ENCODE results near the gene ZNF182.
"Not testable (repeated sequence)": the region's sequence is repeated elsewhere in the genome, so short reads cannot be mapped to it uniquely, and the experiment has no call there.

The ZNF182 gene

DNA sequence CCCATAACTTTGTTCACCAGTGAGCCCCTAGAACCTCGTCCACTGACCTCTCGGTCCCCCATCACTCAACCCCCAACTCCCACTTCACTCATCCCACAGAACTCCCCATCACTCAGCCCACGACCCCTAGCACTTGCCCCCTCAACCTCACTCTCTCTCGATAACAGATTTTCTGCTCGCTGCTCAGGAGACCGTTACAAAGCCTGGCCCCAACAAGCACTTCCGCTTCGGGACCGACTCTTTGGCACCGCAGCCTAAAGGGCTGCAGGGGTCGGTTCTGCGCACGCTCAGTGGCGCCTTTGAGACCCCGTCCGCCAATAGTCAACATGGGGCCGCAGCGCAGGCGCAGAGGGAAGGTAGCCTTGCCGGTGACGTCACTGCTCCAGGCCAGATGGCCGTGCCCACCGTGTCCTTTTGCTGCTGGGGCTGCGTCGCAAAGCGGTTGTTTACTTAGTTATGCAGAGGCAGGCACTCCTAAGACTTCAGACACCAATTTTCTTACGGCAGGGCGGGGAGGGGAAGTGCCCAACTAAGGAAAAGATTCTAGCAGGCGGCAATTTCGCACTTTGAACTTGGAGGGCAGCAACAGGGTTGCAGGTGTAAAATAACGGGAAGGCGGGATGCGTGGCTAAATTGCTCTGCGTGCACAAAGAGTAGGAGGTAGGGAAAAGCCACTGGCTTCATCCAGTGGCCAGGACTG, at the start of gene ZNF182:
Gene ZNF182 (minus strand): TSS at position 232 of the 700 bp plus-strand sequence. CDS start 1,380 bp downstream, outside the sequence.
- peak; percentile 87 to 89 for DNase-seq

DNA sequence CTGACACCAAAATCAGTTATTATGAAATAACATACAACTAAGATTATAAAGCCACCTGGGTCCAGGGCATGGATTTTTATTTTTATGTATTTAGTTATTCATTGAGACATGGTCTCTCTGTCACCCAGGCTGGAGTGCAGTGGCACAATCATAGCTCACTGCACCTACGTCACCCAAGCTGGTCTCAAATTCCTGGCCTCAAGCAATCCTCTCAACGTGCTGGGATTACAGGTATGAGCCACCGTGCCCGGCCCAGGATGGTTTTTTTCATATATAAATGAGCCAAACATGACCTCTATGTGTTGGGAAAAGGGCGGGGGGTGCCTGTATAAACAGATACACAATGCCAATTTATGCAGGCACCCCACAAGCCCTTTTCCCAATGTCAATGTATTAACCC, 43.1 kb upstream of the ZNF182 start:
- DNase-seq = no peak

DNA sequence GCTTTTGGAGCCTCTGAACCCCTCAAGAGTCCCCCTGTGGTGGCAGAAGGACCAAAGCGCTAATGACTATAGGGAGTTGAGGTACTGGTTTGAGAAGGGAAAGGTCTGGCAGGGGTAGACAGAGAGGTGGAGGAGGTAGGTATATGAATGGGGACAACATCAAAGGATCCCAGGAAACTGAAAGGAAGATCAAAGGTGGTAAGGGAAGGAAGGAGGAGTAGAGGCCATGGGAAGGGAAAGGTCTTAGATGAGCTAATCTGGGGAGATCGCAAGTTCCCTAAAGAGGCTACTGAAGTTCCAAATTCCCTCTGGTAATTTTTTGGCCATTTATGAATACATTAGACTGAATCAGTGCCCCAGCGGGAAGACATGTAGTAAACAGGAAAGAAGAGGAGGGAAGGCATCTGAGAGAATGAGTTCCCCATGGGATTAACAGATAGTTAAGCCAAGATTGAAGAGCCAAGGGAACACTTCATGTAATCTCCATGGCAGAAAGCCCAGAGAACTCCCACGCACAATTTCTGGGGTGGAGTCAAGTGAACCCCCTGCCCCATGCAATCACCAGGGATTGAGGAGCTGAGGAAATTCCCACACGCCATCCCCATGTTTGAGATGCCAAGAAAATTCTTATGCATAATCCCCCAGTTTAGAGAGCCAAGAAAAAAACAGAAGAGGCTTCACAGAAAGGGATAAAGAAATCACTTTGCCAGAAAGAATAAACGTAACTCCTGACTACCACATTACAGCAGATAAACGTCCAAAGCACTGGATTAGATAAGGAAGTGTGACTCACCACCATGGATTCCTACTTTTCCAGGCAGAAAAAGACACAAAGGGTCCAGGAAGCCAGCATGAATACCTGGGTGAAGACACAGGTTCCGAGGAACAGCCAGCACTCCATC, 41.9 kb upstream of the ZNF182 start:
- no peak for DNase-seq

DNA sequence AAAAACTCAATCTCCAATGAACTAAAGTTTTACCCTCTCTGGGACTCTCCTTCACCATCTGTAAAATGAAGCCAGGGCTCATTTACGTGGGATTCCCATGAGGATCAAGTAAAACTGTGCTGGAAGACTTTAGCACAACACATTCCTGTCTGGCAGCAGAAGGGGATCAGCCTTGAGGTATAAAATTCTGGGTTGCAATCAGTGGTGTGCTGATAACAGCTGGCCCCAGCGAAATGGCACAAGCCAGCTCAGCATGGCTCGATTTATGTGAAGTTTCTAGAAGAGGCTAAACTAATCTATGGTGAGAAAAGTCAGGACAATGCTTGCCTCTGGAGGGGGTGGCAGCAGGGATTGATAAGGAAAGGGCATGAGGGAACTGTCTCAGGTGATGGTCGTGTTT, 39.3 kb upstream of the ZNF182 start:
- DNase-seq = no peak

DNA sequence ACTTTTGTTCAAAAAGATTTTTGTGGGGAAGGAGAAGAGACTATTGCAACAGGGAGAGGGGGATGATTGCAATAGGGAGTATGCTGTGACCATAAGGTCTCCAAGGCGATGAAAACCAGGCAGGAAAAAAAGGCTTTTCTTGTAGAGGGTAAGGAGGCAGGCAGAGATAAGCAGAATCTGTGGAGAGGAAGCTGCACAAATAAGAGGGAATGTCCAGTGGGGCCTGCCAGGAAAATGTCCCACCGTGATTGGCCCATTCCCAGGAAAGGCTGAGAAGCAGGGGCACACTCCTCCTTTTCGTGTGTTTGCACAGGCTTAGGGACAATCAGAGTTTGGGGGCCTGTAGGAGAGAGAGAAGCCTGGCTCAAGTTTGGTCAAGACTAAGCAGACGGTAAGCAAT, 32.1 kb upstream of the ZNF182 start:
- DNase-seq = no peak

DNA sequence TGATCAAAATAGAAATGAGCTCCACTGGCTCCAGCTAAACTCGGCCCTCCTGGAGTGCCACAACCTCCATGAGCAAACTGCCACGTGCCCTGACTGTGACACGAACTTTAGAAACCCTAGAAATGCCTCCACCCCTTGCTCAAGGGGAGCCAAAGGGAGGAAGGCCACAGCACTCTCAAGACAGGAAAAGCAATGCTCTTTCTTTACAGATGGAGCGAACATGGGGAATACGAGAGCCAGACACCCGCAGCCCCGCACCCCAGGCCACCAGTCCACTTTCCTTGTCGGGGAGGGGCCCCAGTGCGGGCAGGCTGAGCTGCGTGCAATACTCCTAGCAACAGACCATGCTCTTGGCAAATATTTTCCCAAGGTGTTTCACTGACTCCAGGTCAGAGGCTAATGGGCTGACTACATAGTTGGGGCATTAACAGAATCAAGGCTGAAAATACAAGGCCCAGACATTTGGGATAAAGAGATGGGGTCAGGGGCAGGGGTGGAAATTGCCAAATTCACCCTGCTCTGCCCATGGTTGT, 26.9 kb upstream of the ZNF182 start:
- not testable (repeated sequence) for DNase-seq

DNA sequence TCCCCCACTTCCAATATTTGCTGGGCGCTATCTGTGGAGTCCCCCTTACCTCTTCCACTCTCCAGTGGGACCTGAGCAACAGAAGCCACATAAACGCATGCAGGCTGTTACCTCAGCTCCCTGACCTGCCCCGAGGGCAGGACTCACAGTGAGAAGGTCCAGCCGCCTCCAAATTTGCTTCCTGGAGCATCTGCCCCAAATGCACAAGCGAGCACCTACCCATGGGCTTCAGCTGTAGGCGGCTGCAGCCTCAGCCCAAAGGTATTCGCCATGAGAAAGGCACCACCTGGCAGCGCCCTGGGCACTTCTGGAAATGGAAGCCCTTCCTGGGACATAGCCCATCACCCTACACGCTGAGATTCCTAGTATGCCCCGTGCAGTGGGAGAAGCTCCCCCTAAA, 26.4 kb upstream of the ZNF182 start:
- DNase-seq = no peak

DNA sequence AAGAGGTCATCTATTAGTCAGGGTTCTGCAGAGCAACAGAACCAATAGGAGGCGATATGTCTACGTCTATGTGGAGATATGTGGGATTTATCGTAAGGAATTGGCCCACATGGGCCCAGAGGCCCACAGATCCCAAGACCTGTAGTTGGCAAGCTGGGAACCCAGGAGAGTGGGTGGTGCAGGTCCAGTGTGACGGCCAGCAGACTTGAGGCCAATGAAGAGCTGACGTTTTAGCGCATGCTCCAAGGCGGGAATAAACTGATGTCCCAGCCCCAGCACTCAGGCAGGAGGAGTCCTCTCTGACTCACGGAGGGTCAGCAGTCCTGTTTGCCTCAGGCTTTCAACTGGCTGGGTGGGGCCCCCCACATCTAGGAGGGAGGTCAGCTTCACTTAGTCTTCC, 24.3 kb upstream of the ZNF182 start:
- no peak for DNase-seq

DNA sequence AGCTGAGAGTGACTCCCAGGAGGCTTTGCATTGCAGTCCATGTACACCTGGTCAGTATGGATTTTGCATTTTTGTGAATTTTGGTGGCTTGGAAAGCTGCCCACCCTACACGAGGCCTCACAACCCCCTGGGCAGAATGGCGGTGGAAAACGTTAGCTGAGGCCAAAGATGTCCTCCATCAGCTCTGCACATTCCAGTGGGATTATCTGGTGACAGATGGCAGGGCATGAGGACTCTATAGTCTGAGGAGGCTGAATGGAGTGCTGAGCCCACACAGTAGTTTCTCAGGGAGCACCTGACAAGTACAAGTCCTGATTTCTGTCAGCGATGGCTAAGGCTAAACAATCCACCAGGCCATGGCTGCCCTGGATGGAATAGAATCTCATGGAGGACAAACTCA, 23.8 kb upstream of the ZNF182 start:
- DNase-seq = not testable (repeated sequence)

DNA sequence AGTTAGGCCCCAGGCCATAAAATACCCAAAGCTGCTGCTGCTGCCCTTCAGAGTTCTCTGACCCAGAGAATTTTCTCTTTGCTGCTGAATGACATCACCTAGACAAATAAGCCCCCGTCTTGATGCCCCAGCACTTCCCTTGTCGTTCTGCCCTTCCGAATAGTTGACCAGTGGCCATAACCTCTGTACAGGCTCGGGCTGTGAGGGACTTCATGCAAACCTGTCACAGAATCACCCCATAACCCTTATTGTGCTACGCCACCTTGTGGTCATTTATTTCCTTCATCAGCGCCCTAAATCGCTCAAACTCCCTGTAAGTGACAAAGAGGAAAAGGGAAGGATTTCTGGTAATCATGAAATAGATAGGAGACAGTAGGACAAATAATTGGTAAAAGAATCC, 21.8 kb upstream of the ZNF182 start:
- peak in 1 of 2 experiments; percentile 27 for DNase-seq

DNA sequence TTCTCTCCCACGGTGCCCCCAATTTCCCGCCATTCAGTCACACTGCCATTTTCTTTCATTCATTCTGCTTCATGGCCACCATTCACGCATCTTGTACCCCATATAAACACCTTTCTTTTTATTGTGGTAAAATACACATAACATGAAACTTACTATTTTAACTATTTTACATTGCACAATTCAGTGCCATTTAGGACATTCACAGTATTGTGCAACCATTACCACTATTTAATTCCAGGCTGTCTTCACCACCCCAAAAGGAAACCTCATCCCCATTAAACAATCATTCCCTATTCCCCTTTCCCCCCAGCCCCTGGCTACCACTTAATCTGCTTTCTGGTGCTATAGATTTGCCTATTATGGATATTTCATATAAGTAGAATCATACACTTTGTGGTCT, 18.9 kb upstream of the ZNF182 start:
- DNase-seq = no peak

DNA sequence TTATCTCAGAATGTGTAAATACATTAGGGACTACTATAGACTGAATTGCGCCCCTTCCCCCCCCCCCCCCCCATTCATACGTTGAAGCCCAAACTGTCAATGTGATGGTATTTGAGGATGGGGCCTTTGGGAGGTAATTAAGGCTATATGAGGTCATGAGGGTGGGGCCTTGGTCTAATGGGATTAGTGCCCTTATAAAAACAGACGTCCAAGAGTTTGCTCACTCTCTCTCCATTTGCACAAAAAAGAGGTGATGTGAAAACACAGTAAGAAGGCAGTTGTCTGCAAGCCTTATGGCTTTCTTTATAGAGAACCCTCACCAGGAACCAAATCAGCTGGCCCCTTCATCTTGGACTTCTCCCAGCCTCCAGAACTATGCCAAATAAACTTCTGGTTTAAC, 18.3 kb upstream of the ZNF182 start:
- no peak for DNase-seq

DNA sequence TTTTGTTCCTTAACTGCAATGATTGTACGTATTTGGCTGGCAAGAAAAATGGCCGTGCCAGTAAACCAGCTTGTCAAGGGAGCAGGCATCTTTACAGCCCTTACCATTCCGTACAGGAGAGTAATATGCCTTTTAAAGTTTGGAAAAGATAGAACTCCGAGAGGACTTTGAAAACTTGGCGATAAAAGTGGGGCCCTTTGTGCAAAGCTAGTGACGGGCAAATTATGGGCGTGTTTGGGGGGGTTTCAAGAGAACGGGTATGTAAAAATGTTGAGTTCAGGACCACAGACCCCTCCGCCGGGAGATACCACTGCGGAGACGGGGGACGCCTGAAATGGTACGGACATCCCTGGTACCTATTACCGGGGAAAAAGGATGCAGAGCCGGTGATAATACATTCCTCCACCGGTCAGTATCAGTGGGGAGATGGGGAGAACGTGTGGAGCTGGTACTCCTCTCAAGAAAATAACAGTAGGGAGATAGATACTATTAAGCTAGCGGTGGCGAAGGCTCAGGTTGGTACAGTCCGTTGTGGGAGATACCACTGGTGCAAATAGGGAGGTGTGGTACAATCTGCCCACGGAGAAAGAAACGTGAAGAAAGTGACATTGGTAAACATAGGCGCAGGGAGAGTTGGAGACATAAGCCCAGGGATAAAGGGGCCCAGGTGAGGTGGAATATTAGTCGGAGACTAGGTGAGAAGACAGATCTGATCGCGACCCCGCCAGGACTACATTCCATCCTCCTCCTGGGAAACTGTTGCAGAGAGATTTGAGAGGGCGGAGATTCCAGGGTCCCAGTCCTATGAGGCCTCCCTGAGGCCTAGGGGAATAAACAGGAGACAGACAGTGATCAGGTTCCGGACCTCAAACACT, 17.5 kb upstream of the ZNF182 start:
- peak; percentile 66 to 70 for DNase-seq

DNA sequence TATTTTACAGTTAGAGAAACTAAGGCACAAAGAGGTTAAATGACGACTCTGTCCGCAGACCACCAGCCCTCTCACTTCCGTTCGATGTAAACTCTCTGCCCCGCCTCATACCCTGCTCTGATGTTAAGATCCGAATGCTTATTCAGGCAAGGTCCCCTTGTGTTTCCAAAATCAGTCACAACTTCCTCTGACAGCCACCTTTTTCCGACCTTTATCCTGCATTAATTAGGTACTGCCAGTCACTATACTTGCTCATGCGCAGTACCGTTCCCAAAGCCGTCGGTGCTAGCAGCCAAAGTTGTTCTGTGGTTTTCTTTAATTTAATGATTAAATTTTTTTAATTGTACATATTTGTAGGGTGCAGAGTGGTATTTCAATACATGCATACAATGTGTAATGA, 16.7 kb upstream of the ZNF182 start:
- DNase-seq = peak in 1 of 2 experiments; percentile 42

DNA sequence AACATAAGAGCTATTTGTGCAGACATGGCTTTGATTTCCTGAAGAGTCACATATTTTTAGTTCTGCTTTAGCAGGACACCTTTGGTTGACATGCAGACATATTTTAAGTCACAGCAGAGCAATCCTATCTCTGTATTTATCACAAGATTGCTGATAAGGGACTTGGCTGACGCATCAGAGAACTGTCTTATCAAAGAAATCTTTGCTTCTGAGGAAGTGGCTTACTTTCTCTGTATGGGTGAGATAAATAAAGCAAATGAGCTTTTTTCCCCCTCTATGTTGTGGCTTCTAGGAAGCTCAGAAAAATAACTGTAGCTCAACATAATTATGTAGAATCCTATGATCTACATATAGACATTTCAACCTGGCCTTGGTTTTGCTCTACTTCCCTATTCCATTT, 16.1 kb upstream of the ZNF182 start:
- DNase-seq = not testable (repeated sequence)

DNA sequence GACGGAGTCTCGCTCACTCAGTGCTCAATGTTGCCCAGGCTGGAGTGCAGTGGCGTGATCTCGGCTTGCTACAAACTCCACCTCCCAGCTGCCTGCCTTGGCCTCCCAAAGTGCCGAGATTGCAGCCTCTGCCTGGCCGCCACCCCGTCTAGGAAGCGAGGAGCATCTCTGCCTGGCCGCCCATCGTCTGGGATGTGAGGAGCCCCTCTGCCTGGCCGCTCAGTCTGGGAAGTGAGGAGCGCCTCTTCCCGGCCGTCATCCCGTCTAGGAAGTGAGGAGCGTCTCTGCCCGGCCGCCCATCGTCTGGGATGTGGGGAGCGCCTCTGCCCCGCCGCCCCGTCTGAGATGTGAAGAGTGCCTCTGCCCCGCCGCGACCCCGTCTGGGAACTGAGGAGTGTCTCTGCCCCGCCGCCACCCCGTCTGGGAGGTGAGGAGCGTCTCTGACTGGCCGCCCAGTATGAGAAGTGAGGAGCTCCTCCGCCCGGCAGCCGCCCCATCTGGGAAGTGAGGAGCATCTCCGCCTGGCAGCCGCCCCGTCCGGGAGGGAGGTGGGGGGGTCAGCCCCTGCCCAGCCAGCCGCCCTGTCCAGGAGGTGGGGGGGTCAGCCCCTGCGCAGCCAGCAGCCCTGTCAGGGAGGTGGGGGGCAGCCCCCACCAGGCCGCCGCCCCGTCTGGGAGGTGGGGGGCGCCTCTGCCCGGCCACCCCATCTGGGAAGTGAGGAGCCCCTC, 13.0 kb upstream of the ZNF182 start:
- not testable (repeated sequence) for DNase-seq

DNA sequence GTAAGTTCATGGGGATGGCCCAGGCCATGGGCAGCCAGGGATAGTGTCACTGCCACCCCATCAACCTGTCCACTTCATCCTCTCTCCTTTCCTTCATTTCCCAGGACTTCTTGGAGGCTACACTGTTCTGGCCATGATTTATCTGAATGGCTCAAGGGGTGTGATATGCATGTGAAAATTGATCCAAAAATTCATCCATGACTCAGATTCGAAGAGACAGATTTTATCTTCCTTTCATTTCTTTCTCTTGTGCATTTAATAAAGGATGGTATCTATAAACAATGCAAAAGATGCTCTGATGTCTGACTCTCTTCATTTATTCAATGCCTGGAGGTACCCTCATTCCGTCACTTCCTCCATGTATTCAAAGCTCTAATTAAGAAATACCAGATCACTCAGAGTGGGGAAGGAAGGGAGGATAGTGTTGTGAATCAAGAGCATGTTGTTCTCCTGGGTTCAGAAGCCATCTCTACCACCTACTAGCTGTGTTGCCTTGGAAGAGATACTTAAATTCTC, 5.7 kb upstream of the ZNF182 start:
- DNase-seq = not testable (repeated sequence)

DNA sequence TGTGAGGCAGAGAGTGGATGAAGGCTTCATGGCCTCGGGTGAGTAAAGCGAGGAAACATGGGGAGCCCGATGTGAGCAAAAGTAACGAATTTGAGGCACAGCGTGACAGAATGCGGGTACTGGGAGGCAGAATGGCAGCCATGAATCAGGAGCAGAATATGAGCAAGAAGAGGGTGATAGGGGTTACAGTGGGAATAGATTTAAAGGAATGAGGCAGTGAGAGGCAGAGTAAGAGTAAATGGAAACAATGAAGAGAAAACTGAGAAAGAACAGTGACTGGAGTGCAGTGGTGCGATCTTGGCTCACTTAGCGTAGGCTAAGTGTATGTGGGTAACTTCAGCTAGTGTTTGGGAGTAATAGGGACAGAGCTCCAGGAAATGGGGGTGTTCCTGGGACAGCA, 2.9 kb upstream of the ZNF182 start, which contains the start of gene SPACA5:
Gene SPACA5 (plus strand): TSS at position 301 of the 400 bp plus-strand sequence. CDS start 815 bp downstream, outside the sequence.
- not testable (repeated sequence) for DNase-seq

DNA sequence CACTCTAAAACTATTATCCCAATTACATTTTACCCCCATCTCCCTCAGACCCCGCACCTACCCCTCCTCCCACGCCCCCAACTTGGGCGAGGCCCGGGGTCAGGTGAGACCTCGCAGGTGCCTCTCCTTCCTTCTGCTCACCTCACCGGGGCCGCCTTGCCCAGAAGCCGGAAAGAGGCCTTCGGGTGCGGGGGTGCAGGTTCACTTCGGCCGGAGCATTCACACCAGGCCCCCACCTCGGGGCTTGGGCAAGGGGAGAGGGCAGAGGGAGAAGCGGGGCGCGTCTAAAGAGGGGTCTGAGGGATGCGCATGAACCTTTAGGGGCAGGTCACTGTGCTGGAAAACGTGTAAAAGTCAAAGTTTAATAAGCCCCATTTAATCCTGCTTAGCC, 427 bp downstream of the ZNF182 start:
- DNase-seq = no peak

DNA sequence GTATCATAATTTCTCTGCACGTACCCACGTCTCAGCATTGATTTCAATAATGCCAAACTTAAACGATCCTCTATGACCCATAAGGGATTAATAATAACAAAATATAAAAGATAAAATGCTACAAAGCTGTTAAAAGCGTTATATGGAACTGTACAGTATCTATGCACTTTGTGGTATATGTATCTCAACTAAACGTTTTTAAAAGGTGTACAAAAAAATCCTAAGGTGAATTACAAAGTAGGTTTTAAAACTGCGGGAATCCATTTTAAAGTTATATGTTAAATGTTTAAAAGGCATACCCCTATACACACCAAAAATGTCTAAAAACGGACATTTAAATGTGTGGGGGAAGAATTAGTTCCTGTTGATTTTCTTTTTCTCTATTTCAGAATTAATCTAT, 860 bp downstream of the ZNF182 start:
- no peak for DNase-seq

DNA sequence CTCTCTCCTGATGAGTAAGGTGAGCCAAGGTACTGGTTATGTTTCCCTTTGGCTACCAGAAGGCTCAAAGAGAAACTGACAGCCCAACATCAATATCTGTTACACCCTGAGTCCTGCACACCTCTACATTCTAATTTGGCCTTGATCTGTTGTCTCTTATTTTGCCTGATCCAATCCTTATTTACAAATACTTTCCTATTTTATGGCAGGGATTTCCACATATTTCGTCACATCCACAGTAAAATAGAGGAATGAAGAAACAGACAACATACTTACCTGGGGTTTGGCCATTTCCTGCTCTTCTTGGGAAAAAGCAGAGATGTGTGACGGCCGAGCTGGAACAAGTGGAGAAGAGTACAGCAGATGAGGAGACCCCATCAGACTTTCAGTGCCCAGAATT, 1.5 kb downstream of the ZNF182 start:
- DNase-seq = no peak

DNA sequence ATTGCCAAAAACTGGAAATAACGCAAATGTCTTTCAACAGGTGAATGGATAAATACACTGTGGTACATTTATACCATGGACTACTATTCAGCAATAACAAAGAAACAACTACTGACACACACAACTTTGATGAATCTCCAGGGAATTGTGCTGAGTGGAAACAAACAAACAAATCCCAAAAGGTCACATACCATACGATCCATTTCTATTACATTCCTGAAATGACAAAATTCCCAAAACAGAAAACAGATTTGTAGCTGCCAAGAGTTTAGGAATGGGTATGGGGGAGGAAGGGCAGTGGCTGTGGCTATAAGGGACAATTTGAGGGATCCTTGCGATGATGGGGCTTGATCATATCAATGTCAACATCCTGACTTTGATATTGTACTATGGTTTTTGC, 2.5 kb downstream of the ZNF182 start:
- no peak for DNase-seq
